ENCODE measurements around the gene PIH1D2. TPM values are rescaled to one million over a fixed set of nuclear protein-coding genes. Genes with fewer than 3 reads are reported as not detected.

PIH1D2 gene
- polyA plus RNA-seq, 1 experiment, result 1.5 TPM

GRCh38 chr11:112115386-112115785 is 41.6 kb upstream of the PIH1D2 start:
- no peak for TF ChIP-seq CTCF (IDR thresholded peaks at IDR 0.05; ENCODE audit: low read depth, low read length)
- Histone ChIP-seq H3K4me3 (ENCODE audit: low read depth, low read length) (no peak overlapping the region), H3K27ac (ENCODE audit: low read depth, low read length) (no peak overlapping the region), H3K27me3 (ENCODE audit: control insufficient read depth, insufficient read depth, low read length) (no peaks in the 10 kb centered on the region), H3K9me3 (ENCODE audit: control insufficient read depth, insufficient read depth, low read length) (no peaks in the 10 kb centered on the region)
- ChIA-PET POLR2A (no interaction called here), CTCF (interaction anchor here (3.7 to 6.8 kb wide), 4 partner anchors 13 to 166 kb away, joined by 41 to 140 read pairs (median 64); no protein-coding TSS in a partner anchor)
- no peak for DNase-seq (ENCODE audit: low read depth, low spot score)

GRCh38 chr11:112114460-112114859 is 40.6 kb upstream of the PIH1D2 start:
- no peak overlapping the region for H3K4me3 ChIP-seq (ENCODE audit: low read depth, low read length)
- POLR2A ChIA-PET, result interaction anchor here (0.6 kb wide), 1 partner anchor 69 kb away, joined by 3 read pairs; no protein-coding TSS in a partner anchor
- no peak for DNase-seq (ENCODE audit: low read depth, low spot score)
- CTCF ChIA-PET, result interaction anchor here (0.8 to 6.8 kb wide), 21 partner anchors 8 to 167 kb away, joined by 3 to 140 read pairs (median 12); partner anchors contain the start of genes BCO2, PTS, SDHD and TEX12
- H3K9me3 ChIP-seq (ENCODE audit: control insufficient read depth, insufficient read depth, low read length), result no peaks in the 10 kb centered on the region
- no peak for TF ChIP-seq CTCF (IDR thresholded peaks at IDR 0.05; ENCODE audit: low read depth, low read length)
- H3K27ac ChIP-seq (ENCODE audit: low read depth, low read length), result no peak overlapping the region
- no peaks in the 10 kb centered on the region for H3K27me3 ChIP-seq (ENCODE audit: control insufficient read depth, insufficient read depth, low read length)

DNA sequence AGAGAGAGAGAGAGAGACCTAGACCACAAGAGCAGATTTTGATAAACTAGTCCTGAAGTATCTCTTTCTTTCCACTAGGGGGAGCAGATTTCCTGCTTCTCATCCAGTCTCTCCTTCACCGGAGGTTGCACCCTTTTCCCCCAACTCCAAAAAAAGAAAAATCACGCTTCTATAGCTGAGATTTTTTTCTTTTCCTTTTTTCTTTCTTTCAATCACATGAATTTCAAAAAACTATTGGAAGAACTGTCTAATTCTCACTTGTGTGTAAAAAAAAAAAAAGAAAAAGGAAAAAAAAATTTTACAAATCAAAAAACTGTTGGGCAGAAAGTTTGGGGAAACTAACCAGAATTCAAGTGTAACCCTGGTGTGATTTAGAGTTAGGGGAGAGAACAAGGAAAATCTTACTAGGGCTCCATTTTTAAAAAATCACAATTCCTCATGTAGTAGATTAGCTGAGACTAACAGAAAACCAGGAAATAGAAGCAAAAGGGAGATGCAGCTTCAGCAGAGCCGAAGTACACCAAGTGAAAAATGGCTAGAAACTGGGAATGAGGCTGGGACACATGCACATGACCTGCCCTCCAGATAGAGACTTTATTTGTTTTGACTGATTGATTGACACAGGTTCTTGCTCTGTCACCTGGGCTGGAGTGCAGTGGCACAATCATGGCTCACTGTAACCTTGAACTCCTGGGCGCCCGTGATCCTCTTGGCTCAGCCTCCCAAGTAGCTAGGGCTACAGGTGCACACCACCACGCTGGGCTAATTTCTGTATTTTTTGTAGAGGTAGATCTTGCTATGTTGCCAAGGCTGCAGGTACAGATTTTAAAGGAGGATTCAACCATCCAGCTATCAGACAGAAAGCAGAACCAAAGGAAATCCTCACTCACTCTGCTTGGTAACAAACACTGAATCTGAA is 40.0 kb upstream of the PIH1D2 start:
- no peak overlapping the region for H3K4me3 ChIP-seq (ENCODE audit: low read depth, low read length)
- POLR2A ChIA-PET, result no interaction called here
- no peak overlapping the region for H3K27ac ChIP-seq (ENCODE audit: low read depth, low read length)
- CTCF ChIA-PET, result interaction anchor here (0.6 to 6.8 kb wide), 45 partner anchors 9 to 1173 kb away, joined by 3 to 140 read pairs (median 6); partner anchors contain the start of genes BCO2, IL18, PTS and SDHD
- DNase-seq (ENCODE audit: low read depth, low spot score), result no peak
- H3K9me3 ChIP-seq (ENCODE audit: control insufficient read depth, insufficient read depth, low read length), result no peaks in the 10 kb centered on the region
- H3K27me3 ChIP-seq (ENCODE audit: control insufficient read depth, insufficient read depth, low read length), result no peaks in the 10 kb centered on the region
- peak; percentile 77 for TF ChIP-seq CTCF (IDR thresholded peaks at IDR 0.05; ENCODE audit: low read depth, low read length)

DNA sequence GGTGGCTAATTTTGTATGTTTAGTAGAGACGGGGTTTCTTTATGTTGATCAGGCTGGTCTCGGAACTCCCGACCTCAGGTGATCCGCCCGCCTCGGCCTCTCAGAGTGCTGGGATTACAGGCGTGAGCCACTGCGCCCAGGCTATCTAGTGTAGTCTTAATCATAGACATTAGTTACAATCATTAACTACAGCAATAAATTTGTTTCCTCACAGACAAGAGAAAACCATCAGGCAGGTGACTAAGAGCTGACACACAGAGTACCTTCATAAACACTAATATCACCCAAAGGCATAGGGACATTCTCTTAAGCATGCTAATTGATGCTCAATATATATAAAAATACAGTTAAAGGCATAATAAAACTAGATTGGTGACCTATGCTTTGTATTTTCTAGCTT is 32.3 kb upstream of the PIH1D2 start:
- TF ChIP-seq CTCF (IDR thresholded peaks at IDR 0.05; ENCODE audit: low read depth, low read length), result no peak
- CTCF ChIA-PET, result interaction anchor here (0.6 to 1.2 kb wide), 2 partner anchors 14 to 174 kb away, joined by 3 to 5 read pairs; no protein-coding TSS in a partner anchor
- no peak overlapping the region for H3K4me3 ChIP-seq (ENCODE audit: low read depth, low read length)
- POLR2A ChIA-PET, result no interaction called here
- H3K9me3 ChIP-seq (ENCODE audit: control insufficient read depth, insufficient read depth, low read length), result no peaks in the 10 kb centered on the region
- DNase-seq (ENCODE audit: low read depth, low spot score), result no peak
- H3K27ac ChIP-seq (ENCODE audit: low read depth, low read length), result no peak overlapping the region
- no peaks in the 10 kb centered on the region for H3K27me3 ChIP-seq (ENCODE audit: control insufficient read depth, insufficient read depth, low read length)

GRCh38 chr11:112103446-112103845 is 29.6 kb upstream of the PIH1D2 start:
- DNase-seq (ENCODE audit: low read depth, low spot score), result no peak
- no peaks in the 10 kb centered on the region for H3K9me3 ChIP-seq (ENCODE audit: control insufficient read depth, insufficient read depth, low read length)
- no peak overlapping the region for H3K4me3 ChIP-seq (ENCODE audit: low read depth, low read length)
- H3K27ac ChIP-seq (ENCODE audit: low read depth, low read length), result no peak overlapping the region
- no peak for TF ChIP-seq CTCF (IDR thresholded peaks at IDR 0.05; ENCODE audit: low read depth, low read length)
- POLR2A ChIA-PET, result no interaction called here
- H3K27me3 ChIP-seq (ENCODE audit: control insufficient read depth, insufficient read depth, low read length), result no peaks in the 10 kb centered on the region
- CTCF ChIA-PET, result interaction anchor here (0.5 to 6.1 kb wide), 6 partner anchors 9 to 226 kb away, joined by 3 to 67 read pairs (median 4); partner anchors contain the start of gene BCO2
